ENCODE measurements around the gene CSMD2.

DNA sequence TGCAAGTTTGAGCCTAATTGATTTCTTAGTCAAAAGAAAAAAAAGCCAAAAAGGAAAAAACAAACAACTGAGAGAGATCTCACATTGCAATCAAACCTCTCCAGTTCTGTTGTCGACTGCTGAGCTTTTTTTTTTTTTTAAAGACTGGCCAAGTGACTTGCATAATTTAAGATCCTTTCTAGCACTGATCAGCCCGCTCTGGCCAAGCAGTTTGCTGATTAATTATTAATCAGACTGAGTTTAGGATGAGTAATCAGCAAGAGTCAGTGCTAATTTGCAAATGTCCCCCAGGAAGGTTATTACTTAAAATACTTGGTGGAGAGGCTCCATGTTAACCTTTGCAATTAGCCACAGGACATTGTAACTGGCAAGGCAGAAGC lies 261.8 kb downstream of the CSMD2 start:
- no peak for TF ChIP-seq TAF1 (IDR thresholded peaks at IDR 0.05; ENCODE audit: low read depth)
- TF ChIP-seq, protein P1, sequence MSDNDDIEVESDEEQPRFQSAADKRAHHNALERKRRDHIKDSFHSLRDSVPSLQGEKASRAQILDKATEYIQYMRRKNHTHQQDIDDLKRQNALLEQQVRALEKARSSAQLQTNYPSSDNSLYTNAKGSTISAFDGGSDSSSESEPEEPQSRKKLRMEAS (IDR thresholded peaks at IDR 0.05) = no peak
- no peak for TF ChIP-seq TEAD4 (IDR thresholded peaks at IDR 0.05)
- no peak for TF ChIP-seq REST (IDR thresholded peaks at IDR 0.05; ENCODE audit: low read depth)
- TF ChIP-seq USF1 (IDR thresholded peaks at IDR 0.05) = no peak
- TF ChIP-seq NFIC (IDR thresholded peaks at IDR 0.05) = no peak
- no peak for TF ChIP-seq RAD21 (IDR thresholded peaks at IDR 0.05; ENCODE audit: low read depth)
- TF ChIP-seq FOXM1 (IDR thresholded peaks at IDR 0.05; ENCODE audit: borderline replicate concordance, low read depth) = no peak
- TF ChIP-seq EGR1 (IDR thresholded peaks at IDR 0.05) = no peak
- TF ChIP-seq YY1 (IDR thresholded peaks at IDR 0.05; ENCODE audit: low read depth) = no peak
- no peak for TF ChIP-seq CEBPB (IDR thresholded peaks at IDR 0.05)
- TF ChIP-seq CREB1 (IDR thresholded peaks at IDR 0.05; ENCODE audit: low read depth) = no peak
- TF ChIP-seq TCF12 (IDR thresholded peaks at IDR 0.05; ENCODE audit: low read depth) = no peak
